GM23338 (cell line): Measurements from ENCODE around the gene TTC13. TPM values are rescaled to one million over a fixed set of nuclear protein-coding genes. Genes with fewer than 3 reads are reported as not detected.
A peak's percentile ranks its signal among the peaks of the same experiment; 100 is the strongest.

Source experiments
- ATAC-seq: fragments of 200-7000 bp; cut with Tn5 transposase; 3 replicates; pipeline ENCODE4 v1.9.1; 2020
- DNase-seq: peaks from one replicate; pipeline ENCODE4 v3.0.0-alpha.2; 2015; ENCODE audit warnings: low spot score
- H2AFZ ChIP-seq: fragments of 200-600 bp; sonication (generic); 2 replicates; pipeline ENCODE4 v1.8.0; 2016; ENCODE audit warnings: antibody characterized with exemption, mild to moderate bottlenecking, moderate library complexity
- H3F3A ChIP-seq: fragments of 200-600 bp; sonication (generic); replicated peaks from 2 replicates; pipeline ENCODE4 v1.8.0; 2017; ENCODE audit warnings: antibody characterized with exemption, mixed run types, low read depth
- H3K27ac ChIP-seq: fragments of 200-600 bp; sonication (generic); 2 replicates; pipeline ENCODE4 v1.6.1; 2016; ENCODE audit warnings: low read depth
- H3K27me3 ChIP-seq: fragments of 200-600 bp; sonication (generic); 2 replicates; pipeline ENCODE4 v1.8.0; 2016; ENCODE audit warnings: mild to moderate bottlenecking, mixed run types, moderate library complexity; ENCODE audit not compliant: insufficient read depth
- H3K36me3 ChIP-seq: fragments of 200-600 bp; sonication (generic); 2 replicates; pipeline ENCODE4 v1.8.0; 2016; ENCODE audit warnings: mild to moderate bottlenecking; ENCODE audit not compliant: insufficient read depth
- H3K4me1 ChIP-seq: fragments of 200-600 bp; sonication (generic); 2 replicates; pipeline ENCODE4 v1.8.0; 2016; ENCODE audit warnings: mild to moderate bottlenecking, moderate library complexity; ENCODE audit not compliant: insufficient read depth
- H3K4me2 ChIP-seq: fragments of 200-600 bp; sonication (generic); 2 replicates; pipeline ENCODE4 v1.7.1; 2017; ENCODE audit warnings: mixed run types
- H3K4me3 ChIP-seq: fragments of 200-600 bp; sonication (generic); 2 replicates; pipeline ENCODE4 v1.6.1; 2016; ENCODE audit warnings: mixed run types
- H3K79me2 ChIP-seq: fragments of 200-600 bp; sonication (generic); replicated peaks from 2 replicates; pipeline ENCODE4 v1.8.0; 2017; ENCODE audit warnings: mild to moderate bottlenecking; ENCODE audit not compliant: insufficient read depth
- H3K9me2 ChIP-seq: fragments of 200-600 bp; sonication (generic); 2 replicates; pipeline ENCODE4 v1.8.0; 2017; ENCODE audit not compliant: insufficient read depth
- H4K20me1 ChIP-seq: fragments of 200-600 bp; sonication (generic); replicated peaks from 2 replicates; pipeline ENCODE4 v1.8.0; 2017; ENCODE audit warnings: mild to moderate bottlenecking; ENCODE audit not compliant: insufficient read depth
- H3K27ac Mint-ChIP-seq: 2 replicates; pipeline ENCODE4 v1.8.0; 2020; ENCODE audit warnings: inconsistent platforms, mild to moderate bottlenecking, moderate library complexity, mixed read lengths
- H3K27me3 Mint-ChIP-seq: 3 replicates; pipeline ENCODE4 v1.8.0; 2022; ENCODE audit warnings: low read depth, mild to moderate bottlenecking, moderate library complexity, mixed read lengths, inconsistent platforms; ENCODE audit not compliant: insufficient read depth, poor library complexity
- H3K36me3 Mint-ChIP-seq: 3 replicates; pipeline ENCODE4 v1.8.0; 2021; ENCODE audit warnings: low read depth, mild to moderate bottlenecking, inconsistent platforms, moderate library complexity, mixed read lengths
- H3K4me1 Mint-ChIP-seq: 3 replicates; pipeline ENCODE4 v1.8.0; 2020; ENCODE audit warnings: mild to moderate bottlenecking, inconsistent platforms, mixed read lengths
- H3K4me3 Mint-ChIP-seq: 3 replicates; pipeline ENCODE4 v1.8.0; 2021; ENCODE audit warnings: moderate library complexity, mild to moderate bottlenecking, inconsistent platforms, mixed read lengths
- H3K9me3 Mint-ChIP-seq: 3 replicates; pipeline ENCODE4 v1.8.0; 2020; ENCODE audit warnings: moderate library complexity, mild to moderate bottlenecking, inconsistent platforms, mixed read lengths
- CREB1 ChIP-seq: fragments of 250-450 bp; sonication (Bioruptor Pico); IDR thresholded peaks from 2 replicates; pipeline ENCODE4 v1.5.0; 2020; ENCODE audit warnings: low read depth, mild to moderate bottlenecking, moderate library complexity
- ETS1 ChIP-seq: IDR thresholded peaks from 2 replicates; pipeline ENCODE4 v1.6.1; 2016; ENCODE audit warnings: antibody characterized with exemption
- EZH2 ChIP-seq: fragments of 200-600 bp; sonication (generic); IDR thresholded peaks from one replicate; pipeline ENCODE4 v1.8.0; 2017; ENCODE audit warnings: antibody characterized with exemption, mild to moderate bottlenecking, low read depth; ENCODE audit not compliant: unreplicated experiment
- EZH2phosphoT487 ChIP-seq: fragments of 200-600 bp; sonication (generic); IDR thresholded peaks from one replicate; pipeline ENCODE4 v1.8.1; 2018; ENCODE audit warnings: antibody characterized with exemption; ENCODE audit not compliant: unreplicated experiment
- JUNB ChIP-seq: IDR thresholded peaks from one replicate; pipeline ENCODE4 v1.6.1; 2016; ENCODE audit warnings: antibody characterized with exemption; ENCODE audit not compliant: unreplicated experiment
- NANOG ChIP-seq: IDR thresholded peaks from 2 replicates; pipeline ENCODE4 v1.6.1; 2016; ENCODE audit warnings: antibody characterized with exemption, borderline replicate concordance
- POLR2AphosphoS5 ChIP-seq: IDR thresholded peaks from 2 replicates; pipeline ENCODE4 v1.6.1; 2016; ENCODE audit warnings: antibody characterized with exemption, low read depth
- STAT1 ChIP-seq: IDR thresholded peaks from one replicate; pipeline ENCODE4 v1.6.1; 2016; ENCODE audit warnings: antibody characterized with exemption; ENCODE audit not compliant: unreplicated experiment
- ZNF114 ChIP-seq: fragments of 250-450 bp; sonication (Bioruptor Pico); IDR thresholded peaks from 2 replicates; pipeline ENCODE4 v1.5.0; 2020; ENCODE audit warnings: mild to moderate bottlenecking, moderate library complexity
- ZNF331 ChIP-seq: fragments of 250-450 bp; sonication (Bioruptor Pico); IDR thresholded peaks from 2 replicates; pipeline ENCODE4 v1.5.0; 2020; ENCODE audit warnings: low read depth, mild to moderate bottlenecking, moderate library complexity
- ZNF462 ChIP-seq: fragments of 250-450 bp; sonication (Bioruptor Pico); IDR thresholded peaks from 2 replicates; pipeline ENCODE4 v1.5.0; 2020; ENCODE audit warnings: mild to moderate bottlenecking, moderate library complexity
- polyA plus RNA-seq: library from polyadenylated mRNA; unstranded; fragments of >200 nt; fragmentation: Nextera tagmentation; extraction: Ambion mirVana; gene quantifications from 2 replicates; pipeline ENCODE4 v1.2.1, GENCODE V29; 2016
- total RNA-seq: library from RNA; depleted of rRNA; stranded (reverse); fragments of >200 nt; shearing (Covaris generic); gene quantifications from 2 replicates; pipeline ENCODE4 v1.2.3, GENCODE V29; 2014

Gene TTC13
- total and polyA plus RNA-seq, 2 experiments from 2014 or later = 3.8 to 9.4 TPM

- peak; percentile 58 for ATAC-seq
- Mint-ChIP-seq H3K27me3 (peaks cover 4% of the 10 kb centered on the region), H3K36me3 (peaks cover 10% of the 10 kb centered on the region; the same call in 2 of the 3 replicates), H3K27ac (peak overlapping the region; percentile 78), H3K4me3 (peak overlapping the region; percentile 14), H3K4me1 (peaks cover 66% of the 10 kb centered on the region), H3K9me3 (no peaks in the 10 kb centered on the region)
- Histone ChIP-seq H3K4me2 (peak overlapping the region; percentile 22; the same call in 1 of the 2 replicates), H3K9me2 (no peaks in the 10 kb centered on the region), H3K4me3 (no peak overlapping the region), H2AFZ (no peak overlapping the region), H3F3A (no peaks in the 10 kb centered on the region), H3K27ac (no peak overlapping the region), H4K20me1 (peaks cover 29% of the 10 kb centered on the region; the same call in 1 of the 2 replicates), H3K4me1 (peaks cover 45% of the 10 kb centered on the region), H3K79me2 (peaks cover 88% of the 10 kb centered on the region), H3K27me3 (peaks cover 10% of the 10 kb centered on the region), H3K36me3 (no peaks in the 10 kb centered on the region)
- peak; percentile 46 for DNase-seq
- no peak for TF ChIP-seq NANOG
- TF ChIP-seq EZH2 = no peak
These were observed 115.2 kb downstream of the TTC13 start for GRCh38 chr1:230863449-230863848.

GRCh38 chr1:230861970-230862595 is 116.6 kb downstream of the TTC13 start:
- Histone ChIP-seq H3K4me1 (peaks cover 42% of the 10 kb centered on the region), H3K4me3 (no peak overlapping the region), H3K36me3 (no peaks in the 10 kb centered on the region), H3F3A (no peaks in the 10 kb centered on the region), H2AFZ (no peak overlapping the region), H3K4me2 (no peak overlapping the region), H3K9me2 (no peaks in the 10 kb centered on the region), H3K79me2 (peaks cover 94% of the 10 kb centered on the region), H3K27ac (no peak overlapping the region), H4K20me1 (peaks cover 36% of the 10 kb centered on the region; the same call in 1 of the 2 replicates), H3K27me3 (peaks cover 3% of the 10 kb centered on the region)
- H3K27ac Mint-ChIP-seq = no peak overlapping the region
- H3K4me1 Mint-ChIP-seq = peaks cover 69% of the 10 kb centered on the region
- ATAC-seq = no peak
- TF ChIP-seq NANOG = no peak
- no peak for TF ChIP-seq JUNB
- no peak for TF ChIP-seq EZH2
- TF ChIP-seq EZH2phosphoT487 = no peak
- TF ChIP-seq STAT1 = no peak
- TF ChIP-seq CREB1 = no peak
- TF ChIP-seq POLR2AphosphoS5 = no peak
- no peak for TF ChIP-seq ETS1
- TF ChIP-seq ZNF462 (CRISPR knock-in tag) = no peak
- TF ChIP-seq ZNF331 = no peak
- no peak for TF ChIP-seq ZNF114 (CRISPR knock-in tag)
- no peak for DNase-seq
- H3K27me3 Mint-ChIP-seq = no peaks in the 10 kb centered on the region
- H3K9me3 Mint-ChIP-seq = no peaks in the 10 kb centered on the region
- H3K36me3 Mint-ChIP-seq = peaks cover 10% of the 10 kb centered on the region; the same call in 2 of the 3 replicates
- H3K4me3 Mint-ChIP-seq = no peak overlapping the region
